IMR-90 (cell line): ENCODE data around the gene SOX6. TPM values are rescaled to one million over a fixed set of nuclear protein-coding genes. Genes with fewer than 3 reads are reported as not detected.

Experiments
- ATAC-seq: fragments of 200-7000 bp; cut with Tn5 transposase; 2 replicates; pipeline ENCODE4 v1.9.1; 2020; ENCODE audit warnings: low read depth, mild to moderate bottlenecking, moderate library complexity
- BruUV-seq: library from RNA; stranded (reverse); fragments of 400-500 nt; replicated peaks from 2 replicates; lab custom pipeline; 2021; lab: Mats Ljungman, UMichigan
- CTCF ChIA-PET: fragments of 300-600 bp; formaldehyde crosslinking; extraction: SDS; loops from one replicate; lab custom pipeline; 2021; ENCODE audit warnings: antibody characterized with exemption; lab: Yijun Ruan, JAX
- POLR2A ChIA-PET: fragments of 300-600 bp; sonication (Branson Sonifier 250); formaldehyde crosslinking; loops from one replicate; lab custom pipeline; 2022; ENCODE audit warnings: antibody characterized with exemption; ENCODE audit not compliant: unreplicated experiment; lab: Charles Lee
- DNase-seq: peaks from one replicate; pipeline ENCODE4 v3.0.0; 2013
- H2AFZ ChIP-seq: replicated peaks from 2 replicates; pipeline ENCODE3; 2013; ENCODE audit warnings: low read length, mild to moderate bottlenecking; ENCODE audit not compliant: poor library complexity
- H2AK5ac ChIP-seq: 2 replicates; pipeline ENCODE4 v1.6.1; 2013; ENCODE audit warnings: low read depth, low read length, inconsistent platforms
- H2AK9ac ChIP-seq: replicated peaks from 2 replicates; pipeline ENCODE3; 2013; ENCODE audit warnings: mild to moderate bottlenecking, low read depth, low read length, moderate library complexity; ENCODE audit not compliant: poor library complexity
- H2BK120ac ChIP-seq: 2 replicates; pipeline ENCODE4 v1.6.1; 2013; ENCODE audit warnings: low read depth, low read length, inconsistent platforms
- H2BK15ac ChIP-seq: 3 replicates; pipeline ENCODE4 v1.6.1; 2013; ENCODE audit warnings: low read depth, low read length, inconsistent platforms
- H2BK20ac ChIP-seq: 2 replicates; pipeline ENCODE4 v1.6.1; 2013; ENCODE audit warnings: low read depth, mild to moderate bottlenecking, inconsistent platforms, low read length, moderate library complexity
- H2BK5ac ChIP-seq: 2 replicates; pipeline ENCODE4 v1.6.1; 2013; ENCODE audit warnings: mild to moderate bottlenecking, low read depth, low read length, inconsistent platforms; ENCODE audit not compliant: poor library complexity, severe bottlenecking
- H3K14ac ChIP-seq: replicated peaks from 2 replicates; pipeline ENCODE4 v1.6.1; 2013; ENCODE audit warnings: low read depth, low read length, inconsistent platforms
- H3K18ac ChIP-seq: 2 replicates; pipeline ENCODE4 v1.6.1; 2013; ENCODE audit warnings: low read depth, low read length, control low read depth
- H3K23ac ChIP-seq: 2 replicates; pipeline ENCODE4 v1.6.1; 2013; ENCODE audit warnings: low read depth, low read length, inconsistent platforms
- H3K27ac ChIP-seq: 2 replicates; pipeline ENCODE4 v1.5.1; 2013; ENCODE audit warnings: mild to moderate bottlenecking, control low read depth, low read length; ENCODE audit not compliant: insufficient read depth
- H3K27me3 ChIP-seq: 2 replicates; pipeline ENCODE4 v1.6.1; 2013; ENCODE audit warnings: low read length; ENCODE audit not compliant: control insufficient read depth, insufficient read depth
- H3K36me3 ChIP-seq: 2 replicates; pipeline ENCODE4 v1.6.1; 2013; ENCODE audit warnings: low read length, mixed read lengths; ENCODE audit not compliant: control insufficient read depth, insufficient read depth
- H3K4ac ChIP-seq: 2 replicates; pipeline ENCODE4 v1.6.1; 2013; ENCODE audit warnings: low read depth, low read length, inconsistent platforms
- H3K4me1 ChIP-seq: 2 replicates; pipeline ENCODE4 v1.6.1; 2013; ENCODE audit warnings: low read length, mixed read lengths; ENCODE audit not compliant: control insufficient read depth, insufficient read depth
- H3K4me2 ChIP-seq: 2 replicates; pipeline ENCODE4 v1.6.1; 2013; ENCODE audit warnings: low read depth, mild to moderate bottlenecking, control low read depth, low read length, moderate library complexity
- H3K4me3 ChIP-seq: 2 replicates; pipeline ENCODE4 v1.5.1; 2013; ENCODE audit warnings: low read depth, mild to moderate bottlenecking, control low read depth, low read length, moderate library complexity; ENCODE audit not compliant: insufficient read depth
- H3K56ac ChIP-seq: 2 replicates; pipeline ENCODE4 v1.6.1; 2013; ENCODE audit warnings: low read length, inconsistent platforms; ENCODE audit not compliant: insufficient read depth; ENCODE audit errors: extremely low read depth
- H3K79me1 ChIP-seq, 2 experiments: 2 replicates each; pipeline ENCODE4 v1.6.1; 2013; ENCODE audit warnings: low read length in 2 of 2, inconsistent platforms in 1 of 2, low read depth in 1 of 2
- H3K9ac ChIP-seq: 2 replicates; pipeline ENCODE4 v1.6.1; 2013; ENCODE audit warnings: low read depth, low read length, control low read depth
- H3K9me1 ChIP-seq: 2 replicates; pipeline ENCODE4 v1.6.1; 2013; ENCODE audit warnings: low read length, inconsistent platforms; ENCODE audit not compliant: insufficient read depth
- H3K9me3 ChIP-seq: 2 replicates; pipeline ENCODE4 v1.6.1; 2013; ENCODE audit warnings: low read length; ENCODE audit not compliant: control insufficient read depth, insufficient read depth
- H4K20me1 ChIP-seq: 2 replicates; pipeline ENCODE4 v1.6.1; 2013; ENCODE audit warnings: low read length, inconsistent platforms; ENCODE audit not compliant: insufficient read depth
- H4K5ac ChIP-seq: 2 replicates; pipeline ENCODE4 v1.6.1; 2013; ENCODE audit warnings: mild to moderate bottlenecking, low read depth, low read length, control low read depth
- H4K8ac ChIP-seq, 2 experiments: 2 replicates each; pipeline ENCODE4 v1.6.1; 2013; ENCODE audit warnings: low read depth in 2 of 2, low read length in 2 of 2, control low read depth in 1 of 2, inconsistent platforms in 1 of 2
- H4K91ac ChIP-seq: 2 replicates; pipeline ENCODE4 v1.6.1; 2013; ENCODE audit warnings: low read depth, low read length, inconsistent platforms; ENCODE audit not compliant: insufficient read depth
- CEBPB ChIP-seq: IDR thresholded peaks from 2 replicates; pipeline ENCODE4 v1.6.1; 2012; ENCODE audit warnings: low read depth, low read length, improper control_type of control experiment
- FOS ChIP-seq: fragments of 150-350 bp; IDR thresholded peaks from 2 replicates; pipeline ENCODE4 v1.6.1; 2016; ENCODE audit warnings: low read depth, low read length
- MAFK ChIP-seq: IDR thresholded peaks from 2 replicates; pipeline ENCODE4 v1.6.1; 2012; ENCODE audit warnings: low read depth, low read length, improper control_type of control experiment
- NFE2L2 ChIP-seq: fragments of 150-350 bp; IDR thresholded peaks from 2 replicates; pipeline ENCODE4 v1.6.1; 2016; ENCODE audit warnings: low read depth, mild to moderate bottlenecking, low read length
- RAD21 ChIP-seq: IDR thresholded peaks from 2 replicates; pipeline ENCODE4 v1.6.1; 2012; ENCODE audit warnings: low read length, improper control_type of control experiment
- RCOR1 ChIP-seq: IDR thresholded peaks from 2 replicates; pipeline ENCODE4 v1.6.1; 2012; ENCODE audit warnings: mild to moderate bottlenecking, low read length, improper control_type of control experiment; ENCODE audit not compliant: insufficient replicate concordance
- WGBS, 2 experiments: methylation state at CpG; one replicate each; pipeline versions ENCODE4 v1.1.5 to v1.1.7; 2013; ENCODE audit warnings: missing lambda C conversion rate in 2 of 2; ENCODE audit not compliant: insufficient read length in 1 of 2; ENCODE audit errors: extremely low coverage in 2 of 2; 5-methylcytosine and 5-hydroxymethylcytosine counted together
- dilution Hi-C: fragments of 300-500 bp; cut with HindIII; formaldehyde crosslinking; loops from one replicate; pipeline ENCODE4 v1.14.3; 2018; ENCODE audit warnings: low sequenced_read_pairs; ENCODE audit not compliant: unreplicated experiment
- in situ Hi-C: fragments of 300-500 bp; cut with MboI; formaldehyde crosslinking; loops from 3 replicates; pipeline ENCODE4 v1.14.3; 2019; ENCODE audit warnings: low sequenced_read_pairs, inconsistent platforms, mixed read lengths
- intact Hi-C: fragments of 100-400 bp; cut with micrococcal nuclease; formaldehyde crosslinking; loops from 2 replicates; pipeline ENCODE4 v1.10.0; 2022
- polyA plus RNA-seq, 3 experiments: library from polyadenylated mRNA; depleted of rRNA; stranded (reverse); fragments of >200 nt; gene quantifications; 2 replicates each; pipeline ENCODE4 v1.2.3, GENCODE V29; 2012; ENCODE audit warnings: low replicate concordance in 1 of 3
- total RNA-seq: library from RNA; depleted of rRNA; stranded (reverse); fragments of >200 nt; gene quantifications from 2 replicates; pipeline ENCODE4 v1.2.3, GENCODE V29; 2012

Gene SOX6
- total and polyA plus RNA-seq, 2 of the 4 experiments (the other 2 are of a cell fraction) = 1.7 to 7.7 TPM

DNA sequence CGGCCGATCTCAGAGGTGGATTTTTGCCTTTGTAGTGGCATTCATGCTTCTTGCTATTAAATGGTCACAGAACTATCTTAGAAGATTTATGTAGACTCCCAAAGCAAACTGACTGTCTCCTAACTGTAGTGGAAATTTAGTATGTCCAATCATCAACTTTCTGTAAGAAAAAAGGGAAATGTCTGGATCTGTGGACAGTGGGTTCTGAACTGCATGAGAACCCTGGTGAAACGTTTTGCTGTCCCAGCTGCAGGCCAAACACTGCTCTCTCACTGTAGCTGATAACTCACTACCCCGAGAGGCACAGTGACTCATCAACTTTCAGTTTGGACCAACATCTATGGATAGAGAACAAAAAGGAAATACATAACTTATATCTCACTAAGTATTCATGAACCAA, 387.1 kb downstream of the SOX6 start:
- Histone ChIP-seq H3K27ac (peak overlapping the region; percentile 69), H2AK5ac (peak overlapping the region; percentile 59; the same call in 1 of the 2 replicates), H3K9me1 (no peaks in the 10 kb centered on the region; the same call in 1 of the 2 replicates), H4K8ac (peak overlapping the region; percentile 50 to 73), H3K4me1 (peaks cover 9% of the 10 kb centered on the region), H2AK9ac (no peak overlapping the region), H3K4me2 (peak overlapping the region; percentile 61; the same call in 1 of the 2 replicates), H3K4me3 (no peak overlapping the region), H3K23ac (peak overlapping the region; percentile 85; the same call in 1 of the 2 replicates), H3K4ac (peak overlapping the region; percentile 84; the same call in 1 of the 2 replicates), H4K20me1 (no peaks in the 10 kb centered on the region), H2BK20ac (peak overlapping the region; percentile 87), H3K56ac (peak overlapping the region; percentile 91), H3K18ac (peak overlapping the region; percentile 86), H3K36me3 (peaks cover 2% of the 10 kb centered on the region; the same call in 1 of the 2 replicates), H3K79me1 (no peaks in the 10 kb centered on the region; a peak in 1 of 4 replicates), H3K14ac (peak overlapping the region; percentile 84), H2BK15ac (peak overlapping the region; percentile 93), H3K27me3 (no peaks in the 10 kb centered on the region), H3K9me3 (no peaks in the 10 kb centered on the region), H2BK5ac (peak overlapping the region; percentile 92), H3K9ac (peak overlapping the region; percentile 40), H4K5ac (peak overlapping the region; percentile 1; the same call in 1 of the 2 replicates), H2BK120ac (peak overlapping the region; percentile 95), H4K91ac (peak overlapping the region; percentile 75), H2AFZ (peak overlapping the region; percentile 38)
- intact Hi-C loops = no loop called here
- TF ChIP-seq RCOR1 (no peak), MAFK (peak; percentile 65), NFE2L2 (peak; percentile 95), RAD21 (peak; percentile 29; the same call in 1 of the 2 replicates), CEBPB (no peak), FOS (peak; percentile 78; the same call in 1 of the 2 replicates)
- ATAC-seq (peak; percentile 92), DNase-seq (peak; percentile 93)
- ChIA-PET POLR2A (no interaction called here), CTCF (interaction anchor here (1.0 to 1.7 kb wide), 2 partner anchors 12 to 32 kb away, joined by 3 to 4 read pairs; no protein-coding TSS in a partner anchor)
- dilution Hi-C loops = no loop called here
- WGBS, 2 experiments = no CpG with 5 or more reads among the region's 4 CpGs
- BruUV-seq = TSS peak; percentile 10
- in situ Hi-C loops = no loop called here
